Peyer's patch (tissue), 4 donors: ENCODE data around the gene LRRIQ1. TPM values are rescaled to one million over a fixed set of nuclear protein-coding genes. Genes with fewer than 3 reads are reported as not detected.

Experiments
- DNase-seq, 3 donors: peaks; one replicate each; pipeline ENCODE4 v3.0.0-alpha.2; 2017 to 2019
- H3K27ac ChIP-seq, 4 donors: fragments of 200-600 bp; sonication (generic); one replicate each; pipeline ENCODE4 v1.5.1; 2016 to 2019
- H3K27me3 ChIP-seq, 2 donors: fragments of 200-600 bp; sonication (generic); one replicate each; pipeline ENCODE4 v1.5.1; 2019
- H3K36me3 ChIP-seq, 3 donors: fragments of 200-600 bp; sonication (generic); one replicate each; pipeline ENCODE4 v1.5.1; 2016 to 2019
- H3K4me1 ChIP-seq, 4 donors: fragments of 200-600 bp; sonication (generic); one replicate each; pipeline ENCODE4 v1.5.1; 2016 to 2019
- H3K4me3 ChIP-seq, 4 donors: fragments of 200-600 bp; sonication (generic); 1 replicate in 3 of 4; 2 replicates in 1 of 4; pipeline ENCODE4 v1.5.1; 2016 to 2019; ENCODE audit warnings: mild to moderate bottlenecking in 1 of 4
- H3K9me3 ChIP-seq, 4 donors: fragments of 200-600 bp; sonication (generic); one replicate each; pipeline ENCODE4 v1.5.1; 2016 to 2019; ENCODE audit warnings: mild to moderate bottlenecking in 1 of 4
- CTCF ChIP-seq, 6 experiments: fragments of 450-650 bp in 4 of 6; fragments of 200-600 bp in 2 of 6; sonication (generic) in 1 of 6; IDR thresholded peaks; one replicate each; pipeline ENCODE4 v1.5.1; 2017 to 2019; ENCODE audit warnings: antibody characterized with exemption in 6 of 6, mild to moderate bottlenecking in 3 of 6, moderate library complexity in 1 of 6
- POLR2A ChIP-seq, 2 donors: fragments of 450-650 bp; IDR thresholded peaks; one replicate each; pipeline ENCODE4 v1.5.1; 2017; ENCODE audit warnings: antibody characterized with exemption in 2 of 2, mild to moderate bottlenecking in 2 of 2, moderate library complexity in 2 of 2
- total RNA-seq, 4 donors: library from RNA; depleted of rRNA; stranded (reverse); fragments of >200 nt; gene quantifications; one replicate each; pipeline ENCODE4 v1.1.0, GENCODE V29; 2016

LRRIQ1 gene
- total RNA-seq, 4 donors from 2014 or later = not detected

GRCh38 chr12:85058339-85058738, 22.2 kb downstream of the LRRIQ1 start:
- Histone ChIP-seq H3K36me3 (no peaks in the 10 kb centered on the region), H3K27me3 (no peaks in the 10 kb centered on the region), H3K27ac (no peak overlapping the region), H3K9me3 (no peaks in the 10 kb centered on the region), H3K4me3 (no peak overlapping the region), H3K4me1 (no peaks in the 10 kb centered on the region)
- DNase-seq = no peak
- no peak for TF ChIP-seq CTCF (IDR thresholded peaks at IDR 0.05)
- TF ChIP-seq POLR2A (IDR thresholded peaks at IDR 0.05) = no peak

DNA sequence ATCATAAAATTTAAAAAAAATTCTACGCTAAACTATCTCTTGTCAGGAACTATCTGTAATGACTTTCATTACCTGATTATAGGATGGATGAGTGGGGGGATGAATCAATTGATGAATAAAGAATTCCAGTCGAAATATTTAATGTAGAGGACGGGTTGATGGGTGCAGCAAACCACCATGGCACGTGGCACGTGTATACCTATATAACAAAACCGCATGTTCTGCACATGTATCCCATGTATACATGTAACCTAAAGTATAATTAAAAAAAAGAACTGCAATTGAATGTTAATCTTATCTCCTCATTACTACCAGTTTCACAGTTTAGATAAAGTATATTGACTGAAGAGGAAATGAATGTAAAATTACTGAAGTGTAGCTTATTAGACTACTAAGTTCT, 23.4 kb downstream of the LRRIQ1 start:
- Histone ChIP-seq H3K27ac (no peak overlapping the region), H3K27me3 (no peaks in the 10 kb centered on the region), H3K4me3 (no peak overlapping the region), H3K9me3 (no peaks in the 10 kb centered on the region), H3K4me1 (no peaks in the 10 kb centered on the region), H3K36me3 (no peaks in the 10 kb centered on the region)
- no peak for DNase-seq
- no peak for TF ChIP-seq POLR2A (IDR thresholded peaks at IDR 0.05)
- no peak for TF ChIP-seq CTCF (IDR thresholded peaks at IDR 0.05)

GRCh38 chr12:85060916-85061315, 24.8 kb downstream of the LRRIQ1 start:
- Histone ChIP-seq H3K9me3 (no peaks in the 10 kb centered on the region), H3K36me3 (no peaks in the 10 kb centered on the region), H3K27me3 (no peaks in the 10 kb centered on the region), H3K4me3 (no peak overlapping the region), H3K4me1 (no peaks in the 10 kb centered on the region), H3K27ac (no peak overlapping the region)
- no peak for DNase-seq
- no peak for TF ChIP-seq CTCF (IDR thresholded peaks at IDR 0.05)
- TF ChIP-seq POLR2A (IDR thresholded peaks at IDR 0.05) = no peak

GRCh38 chr12:85065837-85066482, 29.8 kb downstream of the LRRIQ1 start:
- Histone ChIP-seq H3K9me3 (no peaks in the 10 kb centered on the region), H3K4me3 (no peak overlapping the region), H3K27me3 (no peaks in the 10 kb centered on the region), H3K27ac (no peak overlapping the region), H3K4me1 (no peaks in the 10 kb centered on the region), H3K36me3 (no peaks in the 10 kb centered on the region)
- no peak for TF ChIP-seq CTCF (IDR thresholded peaks at IDR 0.05)
- no peak for TF ChIP-seq POLR2A (IDR thresholded peaks at IDR 0.05)
- no peak for DNase-seq

GRCh38 chr12:85072826-85073225, 36.7 kb downstream of the LRRIQ1 start:
- DNase-seq = no peak
- Histone ChIP-seq H3K4me1 (no peaks in the 10 kb centered on the region), H3K9me3 (no peaks in the 10 kb centered on the region), H3K36me3 (no peaks in the 10 kb centered on the region), H3K4me3 (no peak overlapping the region), H3K27ac (no peak overlapping the region), H3K27me3 (no peaks in the 10 kb centered on the region)
- no peak for TF ChIP-seq CTCF (IDR thresholded peaks at IDR 0.05)
- TF ChIP-seq POLR2A (IDR thresholded peaks at IDR 0.05) = no peak
